Dermis microvascular lymphatic vessel endothelial cell (primary cell): ENCODE data around the gene E2F4. TPM values are rescaled to one million over a fixed set of nuclear protein-coding genes. Genes with fewer than 3 reads are reported as not detected.

ENCODE experiments used
- DNase-seq, 2 donors: peaks; one replicate each; pipeline versions ENCODE4 v3.0.0 to v3.0.0-alpha.2; 2010; ENCODE audit warnings: low read depth in 2 of 2
- total RNA-seq: library from RNA; depleted of rRNA; stranded (reverse); fragments of >200 nt; gene quantifications from 2 replicates; pipeline ENCODE4 v1.2.1, GENCODE V29; 2014

Gene E2F4
- total RNA-seq, 1 donor from 2014 or later = 58.8 TPM

DNA sequence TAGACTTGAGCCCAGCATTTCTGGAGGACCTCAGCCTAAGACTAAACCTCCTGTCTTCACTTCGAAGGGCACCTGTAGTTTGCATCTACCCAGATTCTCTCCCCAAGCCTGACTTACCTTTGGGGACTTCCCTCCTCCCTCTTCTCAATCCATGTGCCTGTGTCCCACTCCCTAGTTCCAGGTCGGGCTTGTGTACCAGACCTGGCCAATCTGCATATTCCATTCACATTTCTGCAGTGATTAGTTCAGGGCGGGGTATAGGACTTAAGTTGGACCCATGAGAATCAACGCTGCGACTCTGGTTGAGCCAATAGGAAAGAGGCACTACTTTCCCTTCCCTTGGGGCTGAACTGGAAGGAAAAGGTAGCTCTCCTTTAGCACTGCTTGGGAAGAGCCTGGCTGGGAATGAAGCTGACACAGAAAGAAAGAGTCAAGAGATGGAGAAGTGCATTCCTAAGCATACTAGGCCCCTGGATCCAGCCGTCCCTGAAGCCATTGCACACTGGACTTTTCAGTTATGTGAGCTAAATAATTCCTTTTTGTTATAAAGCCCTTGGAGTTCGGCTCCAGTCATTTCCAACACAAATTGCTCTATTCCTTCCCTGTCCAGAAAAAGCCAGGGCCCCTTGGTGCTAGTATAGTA lies 34.7 kb upstream of the E2F4 start:
- DNase-seq = no peak

DNA sequence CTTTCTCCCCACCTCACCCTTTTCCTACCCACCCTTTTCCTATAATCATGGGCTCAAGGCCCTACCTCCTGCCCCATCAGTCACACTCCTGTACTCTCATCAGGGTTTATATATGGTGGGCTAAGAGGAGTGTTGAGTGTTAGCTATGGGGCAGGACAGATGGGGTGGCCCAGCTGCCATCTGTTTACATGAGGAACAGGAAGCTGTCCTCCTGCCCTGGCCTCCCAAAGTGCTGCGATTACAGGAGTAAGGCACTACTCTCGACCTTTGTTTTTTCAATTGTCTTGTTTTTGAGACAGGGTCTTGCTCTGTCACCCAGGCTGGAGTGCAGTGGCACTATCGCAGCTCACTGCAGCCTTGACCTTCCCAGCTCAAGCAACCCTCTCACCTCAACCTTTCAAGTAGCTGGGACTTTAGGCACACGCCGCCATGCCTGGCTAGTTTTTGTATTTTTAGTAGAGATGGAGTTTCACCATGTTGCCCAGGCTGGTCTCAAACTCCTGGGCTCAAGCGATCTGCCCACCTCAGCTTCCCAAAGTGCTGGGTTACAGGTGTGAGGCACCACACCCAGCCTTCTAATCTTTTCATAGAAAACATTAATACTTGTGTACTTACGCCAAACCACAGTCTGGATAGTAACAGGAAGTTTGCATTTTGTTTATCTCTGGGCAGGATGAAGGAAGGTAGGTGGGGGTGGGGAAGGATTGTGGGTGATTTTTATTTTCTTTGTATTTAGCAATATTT lies 33.9 kb upstream of the E2F4 start:
- DNase-seq = no peak

DNA sequence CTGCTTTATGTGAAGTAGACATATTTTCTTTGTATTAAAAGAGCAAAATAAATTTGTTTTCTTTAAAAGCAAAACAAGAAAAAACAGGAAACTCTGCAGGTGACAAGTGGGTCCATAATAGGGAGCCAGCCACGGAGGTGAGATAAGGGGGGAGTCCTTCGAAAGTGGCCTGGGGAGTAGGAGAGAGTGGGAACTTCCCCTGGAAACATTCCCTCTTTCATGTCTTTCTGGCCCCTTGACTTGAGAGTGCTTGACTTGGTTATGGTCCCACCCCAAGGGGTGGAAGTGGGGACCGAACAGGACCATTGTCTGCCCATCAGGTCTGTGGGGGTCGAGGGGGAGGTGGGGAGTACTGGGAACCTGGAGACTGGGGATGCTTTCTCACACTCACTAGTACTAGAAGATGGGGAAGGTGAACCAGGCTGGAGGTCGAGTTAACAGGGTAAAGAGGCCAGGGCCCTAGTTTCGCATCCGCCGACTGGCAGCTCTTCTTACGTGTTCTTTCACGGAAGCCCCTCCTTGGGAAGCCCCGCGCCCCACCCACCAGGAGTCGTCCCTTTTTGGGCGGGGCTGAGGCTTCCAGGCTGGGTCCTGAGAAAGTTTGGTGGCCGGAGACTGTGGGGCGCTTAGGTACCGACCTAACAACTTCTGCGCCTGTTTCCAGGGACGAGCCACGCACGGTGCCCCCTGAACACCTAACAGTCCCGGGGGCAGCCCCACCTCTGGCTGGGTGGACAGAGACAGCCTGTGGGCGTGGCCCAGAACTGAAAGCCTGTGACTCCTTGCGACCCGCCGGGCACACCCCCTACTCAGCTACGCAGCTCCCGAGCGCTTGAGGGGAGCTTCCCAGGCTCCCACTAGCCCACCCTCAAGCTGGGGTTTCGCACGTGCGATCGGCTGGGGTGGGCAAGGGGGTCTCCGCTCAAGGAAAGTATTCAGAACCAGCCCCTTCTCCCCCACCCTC lies 33.0 kb upstream of the E2F4 start:
- peak in 1 of 2 donors; percentile 46 for DNase-seq

DNA sequence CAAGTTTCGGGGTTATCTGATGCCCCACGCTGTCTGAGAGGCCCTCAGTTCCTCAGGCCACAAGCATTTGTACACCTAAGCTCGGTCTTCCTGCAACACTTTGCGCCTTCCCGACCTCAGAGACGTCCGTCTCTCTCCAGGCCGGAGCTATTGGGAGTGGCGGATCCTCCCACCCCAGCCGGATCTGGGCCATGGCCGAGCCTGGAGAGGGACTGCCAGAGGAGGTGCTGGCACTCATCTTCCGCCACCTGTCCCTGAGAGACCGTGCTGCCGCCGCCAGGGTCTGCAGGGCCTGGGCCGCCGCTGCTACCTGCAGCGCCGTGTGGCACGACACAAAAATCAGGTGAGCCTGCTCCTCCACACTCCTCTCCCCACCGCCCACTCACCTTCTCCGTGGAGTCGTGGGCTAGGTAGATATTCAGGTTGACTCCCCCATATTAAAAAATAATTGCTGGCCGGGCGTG lies 30.3 kb upstream of the E2F4 start:
- no peak for DNase-seq

DNA sequence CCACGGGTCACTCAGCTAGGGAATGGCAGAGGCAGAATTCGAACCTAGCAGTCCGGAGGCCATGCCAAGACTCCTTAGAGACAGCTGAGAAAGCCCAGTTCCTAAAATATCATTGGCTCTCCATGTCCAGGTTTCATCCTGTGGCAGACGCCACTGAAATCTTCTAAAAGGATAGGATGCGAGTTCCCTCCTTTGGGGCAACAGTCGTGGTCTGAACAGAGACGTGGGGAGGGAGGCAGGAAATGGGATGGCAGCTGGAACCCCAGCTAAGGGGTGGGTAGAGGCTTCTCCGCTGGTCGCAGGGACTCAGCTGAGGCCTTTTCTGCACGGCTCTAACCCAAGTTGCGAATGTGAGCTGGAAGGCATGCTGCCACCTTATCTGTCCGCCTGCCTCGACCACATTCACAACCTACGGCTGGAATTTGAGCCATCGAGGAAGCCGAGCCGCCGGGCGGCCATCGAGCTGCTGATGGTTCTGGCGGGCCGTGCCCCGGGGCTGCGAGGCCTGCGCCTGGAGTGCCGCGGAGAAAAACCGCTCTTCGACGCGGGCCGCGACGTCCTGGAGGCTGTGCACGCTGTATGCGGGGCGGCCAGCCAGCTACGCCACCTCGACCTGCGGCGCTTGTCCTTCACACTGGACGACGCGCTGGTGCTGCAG lies 29.3 kb upstream of the E2F4 start:
- DNase-seq = no peak

DNA sequence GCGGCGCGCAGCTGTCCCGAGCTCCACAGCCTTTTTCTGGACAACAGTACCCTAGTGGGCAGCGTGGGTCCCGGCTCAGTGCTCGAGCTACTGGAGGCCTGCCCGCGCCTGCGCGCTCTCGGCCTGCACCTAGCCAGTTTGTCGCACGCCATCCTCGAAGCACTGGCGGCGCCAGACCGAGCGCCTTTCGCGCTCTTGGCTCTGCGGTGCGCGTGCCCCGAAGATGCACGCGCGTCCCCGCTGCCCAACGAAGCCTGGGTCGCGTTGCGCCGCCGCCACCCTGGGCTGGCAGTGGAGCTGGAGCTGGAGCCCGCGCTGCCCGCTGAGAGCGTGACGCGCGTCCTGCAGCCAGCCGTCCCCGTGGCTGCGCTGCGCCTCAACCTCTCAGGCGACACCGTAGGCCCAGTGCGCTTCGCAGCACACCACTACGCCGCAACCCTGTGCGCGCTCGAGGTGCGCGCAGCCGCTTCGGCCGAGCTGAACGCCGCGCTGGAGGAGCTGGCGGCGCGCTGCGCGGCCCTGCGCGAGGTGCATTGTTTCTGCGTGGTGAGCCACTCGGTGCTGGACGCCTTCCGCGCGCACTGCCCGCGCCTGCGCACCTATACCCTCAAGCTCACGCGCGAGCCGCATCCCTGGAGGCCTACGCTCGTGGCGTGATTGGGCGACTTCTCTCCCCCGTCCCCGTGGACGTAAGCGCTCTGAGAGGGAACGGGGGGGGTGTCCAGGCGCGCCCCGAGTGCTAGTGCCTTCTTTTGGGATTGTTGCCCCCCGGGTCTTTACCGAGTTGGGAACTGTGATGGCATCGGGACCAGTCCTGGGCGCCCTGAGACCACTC lies 28.6 kb upstream of the E2F4 start:
- peak; percentile 38 to 72 for DNase-seq

DNA sequence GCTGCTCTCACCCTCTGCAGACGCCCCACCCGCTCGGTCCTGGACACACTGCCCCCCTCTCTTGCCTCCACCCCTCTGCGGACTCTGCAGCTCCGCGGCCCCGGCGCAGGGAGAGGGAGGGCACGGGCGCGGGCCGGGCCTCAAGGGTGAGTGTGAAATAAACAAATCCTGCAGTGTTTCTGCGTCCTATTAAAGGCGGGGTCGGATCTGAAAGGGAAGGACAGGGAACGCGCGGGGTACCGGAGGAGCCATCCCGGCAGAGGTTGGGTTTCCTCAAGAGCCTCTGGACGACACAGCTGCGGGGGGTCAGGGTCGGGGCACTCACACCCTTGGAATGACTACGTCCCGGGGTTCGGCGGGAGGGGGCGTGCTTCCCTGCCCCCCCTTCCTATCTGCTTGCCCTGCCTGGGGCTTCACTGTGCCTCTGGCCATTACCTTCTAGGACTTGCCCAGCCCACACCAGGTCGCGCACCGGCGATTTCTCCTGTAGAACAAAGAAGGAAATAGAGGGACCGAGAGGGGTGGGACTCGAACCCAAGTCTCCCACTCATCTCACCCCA lies 27.9 kb upstream of the E2F4 start:
- no peak for DNase-seq

DNA sequence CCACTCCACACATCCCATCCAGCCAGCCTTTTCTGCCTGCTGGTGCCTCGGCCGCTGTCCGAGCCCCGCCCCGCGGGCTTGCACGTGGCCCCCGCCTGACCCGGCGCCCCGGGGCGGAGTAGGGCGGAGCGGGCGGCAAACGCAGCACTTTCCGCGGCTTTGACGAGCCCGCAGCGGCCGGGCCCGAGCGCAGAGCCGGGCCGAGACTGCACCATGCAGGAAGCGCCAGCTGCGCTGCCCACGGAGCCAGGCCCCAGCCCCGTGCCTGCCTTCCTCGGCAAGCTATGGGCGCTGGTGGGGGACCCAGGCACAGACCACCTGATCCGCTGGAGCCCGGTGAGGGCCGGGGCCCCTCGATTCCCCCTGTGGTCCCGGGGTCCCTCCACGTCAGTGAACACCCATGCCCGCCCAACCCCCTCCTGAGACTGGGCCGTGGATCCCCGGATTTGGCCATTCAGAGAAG lies 27.3 kb upstream of the E2F4 start, which contains the start of gene HSF4:
TSS of gene HSF4 (plus strand) at position 147 of the 463 bp plus-strand sequence. CDS start at position 214, 67 bp downstream.
- DNase-seq = no peak

DNA sequence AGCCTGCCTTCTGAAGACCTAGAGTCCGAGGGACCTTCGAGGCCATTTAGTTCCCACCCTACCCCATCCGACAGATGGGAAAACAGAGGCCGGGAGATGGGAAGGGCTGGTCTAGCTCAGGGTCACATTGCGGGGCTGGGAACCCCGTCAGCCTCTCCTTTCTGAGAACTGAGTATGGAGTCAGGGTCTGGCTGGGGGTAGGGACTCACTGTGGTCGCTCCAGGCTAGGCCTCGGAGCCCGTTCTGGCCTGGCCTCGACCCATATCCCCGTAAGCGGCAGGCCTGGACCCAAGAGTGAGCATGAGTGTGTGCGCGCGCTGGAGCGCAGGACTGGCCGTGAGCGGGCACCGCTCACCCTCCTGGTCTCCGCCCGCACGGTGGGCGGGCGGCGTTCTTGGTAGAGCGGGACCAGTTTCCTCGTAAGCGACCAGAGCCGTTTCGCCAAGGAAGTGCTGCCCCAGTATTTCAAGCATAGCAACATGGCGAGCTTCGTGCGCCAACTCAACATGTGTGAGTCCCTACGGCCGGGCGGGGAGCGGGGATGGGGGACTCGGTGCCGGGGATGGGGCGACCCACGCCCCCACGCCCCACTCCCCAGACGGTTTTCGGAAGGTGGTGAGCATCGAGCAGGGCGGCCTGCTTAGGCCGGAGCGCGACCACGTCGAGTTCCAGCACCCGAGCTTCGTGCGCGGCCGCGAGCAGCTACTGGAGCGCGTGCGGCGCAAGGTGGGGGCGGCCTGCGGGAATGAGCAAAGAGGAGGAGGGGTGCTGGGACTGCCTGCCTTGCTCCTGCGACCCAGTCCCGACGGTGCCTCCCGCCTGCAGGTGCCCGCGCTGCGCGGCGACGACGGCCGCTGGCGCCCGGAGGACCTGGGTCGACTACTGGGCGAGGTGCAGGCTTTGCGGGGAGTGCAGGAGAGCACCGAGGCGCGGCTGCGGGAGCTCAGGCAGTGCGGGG lies 26.6 kb upstream of the E2F4 start:
- DNase-seq = no peak

DNA sequence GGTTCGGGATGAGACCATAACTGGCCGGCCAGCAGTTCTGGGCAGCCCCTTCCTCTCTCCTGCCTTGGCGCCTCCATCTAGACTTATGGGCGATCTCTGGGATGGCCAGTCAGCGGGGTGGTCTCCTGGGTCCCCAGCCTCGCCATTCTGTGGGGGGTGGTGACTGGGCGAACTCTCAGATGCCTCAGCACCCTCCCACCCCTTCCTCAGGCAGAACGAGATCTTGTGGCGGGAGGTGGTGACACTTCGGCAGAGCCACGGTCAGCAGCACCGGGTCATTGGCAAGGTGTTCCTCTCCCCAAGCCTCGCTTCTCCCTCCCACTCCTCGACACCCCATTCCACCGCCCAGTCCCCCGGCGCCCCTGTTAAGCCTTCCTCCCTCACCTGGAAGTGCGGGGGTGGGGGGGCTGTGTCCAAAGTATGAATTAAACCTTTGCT lies 25.8 kb upstream of the E2F4 start:
- no peak for DNase-seq

DNA sequence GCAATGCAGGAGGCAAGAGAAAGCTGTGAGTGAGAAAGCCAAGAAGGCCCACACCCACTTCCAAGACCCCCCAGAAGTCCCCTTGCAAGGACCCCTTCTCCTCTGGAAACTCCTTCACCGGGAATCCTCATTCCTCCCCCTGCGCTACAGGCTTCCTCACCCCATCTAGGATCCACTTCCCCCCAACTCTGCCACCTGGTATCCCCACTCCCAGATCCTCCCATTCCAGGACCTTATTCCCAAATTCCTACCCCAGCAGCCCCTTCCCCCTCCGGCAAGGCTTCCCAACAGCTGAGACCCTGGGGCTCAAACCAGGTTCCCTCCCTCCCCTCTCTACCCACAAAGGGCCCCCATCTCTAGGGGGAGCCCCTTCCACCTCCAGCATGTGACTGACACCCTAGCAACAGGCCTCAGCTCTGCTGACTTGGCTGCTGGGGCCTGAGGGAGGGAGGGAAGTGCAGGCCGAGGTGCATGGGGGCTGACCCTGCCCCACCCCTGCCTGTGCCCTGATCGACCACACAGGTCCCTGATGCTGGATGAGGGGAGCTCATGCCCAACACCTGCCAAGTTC lies 25.3 kb upstream of the E2F4 start:
- no peak for DNase-seq

DNA sequence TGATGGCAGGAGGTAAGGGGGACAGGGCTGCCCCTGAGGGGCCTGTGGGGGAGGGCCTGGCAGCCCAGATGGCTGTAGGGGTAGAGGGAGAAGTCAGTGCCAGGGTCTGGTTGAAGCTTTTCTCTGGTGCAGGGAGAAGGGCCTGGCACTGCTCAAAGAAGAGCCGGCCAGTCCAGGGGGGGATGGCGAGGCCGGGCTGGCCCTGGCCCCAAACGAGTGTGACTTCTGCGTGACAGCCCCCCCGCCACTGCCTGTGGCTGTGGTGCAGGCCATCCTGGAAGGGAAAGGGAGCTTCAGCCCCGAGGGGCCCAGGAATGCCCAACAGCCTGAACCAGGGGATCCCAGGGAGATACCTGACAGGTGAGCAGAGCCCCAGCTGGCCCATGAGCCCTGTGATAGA lies 24.4 kb upstream of the E2F4 start:
- DNase-seq = no peak

DNA sequence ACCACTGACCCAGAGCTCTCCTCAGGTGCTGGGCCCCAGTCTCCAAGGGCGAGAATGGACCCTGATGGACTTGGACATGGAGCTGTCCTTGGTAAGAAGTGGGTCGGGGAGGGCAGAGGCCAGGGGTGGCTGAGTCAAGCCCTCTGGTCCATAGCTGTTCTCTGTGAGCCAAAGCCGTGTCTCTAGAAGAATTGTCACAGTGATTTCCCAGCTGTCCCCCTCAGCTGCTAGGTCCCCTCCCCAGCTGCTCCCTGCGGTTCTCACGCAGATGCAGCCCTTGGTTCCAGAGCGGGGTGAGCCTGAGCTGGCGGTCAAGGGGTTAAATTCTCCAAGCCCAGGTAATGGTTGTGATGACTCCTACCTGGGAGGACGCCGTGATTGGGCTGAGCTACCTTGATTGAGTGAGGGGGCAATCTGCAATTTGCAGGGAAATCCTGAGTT lies 22.9 kb upstream of the E2F4 start:
- no peak for DNase-seq

DNA sequence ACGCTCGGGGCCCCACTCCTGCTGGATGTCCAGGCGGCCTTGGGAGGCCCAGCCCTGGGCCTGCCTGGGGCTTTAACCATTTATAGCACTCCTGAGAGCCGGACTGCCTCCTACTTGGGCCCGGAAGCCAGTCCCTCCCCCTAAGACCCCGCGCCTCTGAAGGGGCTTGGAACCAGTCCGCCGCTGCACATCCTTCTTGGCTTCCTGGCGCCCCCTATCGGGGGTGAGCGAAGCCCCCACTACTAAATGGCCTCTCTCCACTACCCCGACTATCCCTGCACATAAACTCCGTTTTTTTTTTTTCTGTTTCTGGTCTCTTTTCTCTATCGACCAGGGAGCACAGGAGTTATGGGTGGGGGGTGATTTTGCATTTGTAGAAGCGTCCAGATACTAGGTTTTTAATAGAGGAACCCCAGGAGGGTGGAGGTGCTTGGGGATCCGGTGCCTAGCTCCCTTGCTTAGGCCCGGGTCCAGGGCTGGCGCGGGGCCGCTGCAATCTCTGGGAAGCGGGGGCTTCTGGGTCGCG lies 22.2 kb upstream of the E2F4 start:
- peak in 1 of 2 donors; percentile 40 for DNase-seq

DNA sequence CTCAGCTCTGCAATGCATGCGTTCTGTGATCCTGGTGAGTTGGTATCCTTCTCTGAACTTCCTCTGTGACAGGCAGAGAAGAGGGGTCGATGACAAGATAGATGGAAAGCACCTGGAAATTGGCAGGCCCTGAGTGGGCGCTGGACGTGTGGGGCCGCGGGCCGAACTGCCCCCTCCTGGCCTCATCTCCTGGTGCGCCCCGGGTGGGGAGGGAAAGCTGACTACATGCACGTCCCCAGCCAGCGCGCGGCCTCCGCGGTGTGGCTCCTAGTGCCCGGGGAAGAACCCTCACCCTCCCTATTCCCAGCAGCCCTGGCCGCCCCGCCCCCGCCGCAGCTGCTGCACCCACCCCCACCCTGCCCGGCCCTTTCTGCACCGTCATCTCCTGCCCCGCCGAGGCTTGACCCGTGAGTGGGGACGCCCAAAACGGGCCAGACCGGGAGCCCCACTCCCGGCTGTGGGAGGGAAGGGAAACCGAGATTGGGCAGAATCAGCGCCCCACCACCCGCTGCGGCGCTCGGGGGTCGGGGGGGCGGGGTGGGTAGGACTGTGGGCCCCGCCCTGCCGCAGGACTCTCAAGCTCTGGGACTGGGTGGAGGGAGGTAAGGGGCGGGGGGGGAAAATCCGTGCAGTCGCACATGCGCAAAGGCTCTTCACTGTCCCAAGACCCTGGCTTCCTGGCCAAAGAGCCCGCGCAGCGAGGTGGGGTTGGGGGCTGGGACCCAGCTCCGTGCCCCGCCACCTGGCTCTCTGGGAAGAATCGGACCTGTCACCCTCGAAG lies 21.6 kb upstream of the E2F4 start, which contains the start of gene NOL3:
TSS of gene NOL3 (plus strand) at position 371 of the 781 bp plus-strand sequence.
- DNase-seq = peak; percentile 68 to 85

DNA sequence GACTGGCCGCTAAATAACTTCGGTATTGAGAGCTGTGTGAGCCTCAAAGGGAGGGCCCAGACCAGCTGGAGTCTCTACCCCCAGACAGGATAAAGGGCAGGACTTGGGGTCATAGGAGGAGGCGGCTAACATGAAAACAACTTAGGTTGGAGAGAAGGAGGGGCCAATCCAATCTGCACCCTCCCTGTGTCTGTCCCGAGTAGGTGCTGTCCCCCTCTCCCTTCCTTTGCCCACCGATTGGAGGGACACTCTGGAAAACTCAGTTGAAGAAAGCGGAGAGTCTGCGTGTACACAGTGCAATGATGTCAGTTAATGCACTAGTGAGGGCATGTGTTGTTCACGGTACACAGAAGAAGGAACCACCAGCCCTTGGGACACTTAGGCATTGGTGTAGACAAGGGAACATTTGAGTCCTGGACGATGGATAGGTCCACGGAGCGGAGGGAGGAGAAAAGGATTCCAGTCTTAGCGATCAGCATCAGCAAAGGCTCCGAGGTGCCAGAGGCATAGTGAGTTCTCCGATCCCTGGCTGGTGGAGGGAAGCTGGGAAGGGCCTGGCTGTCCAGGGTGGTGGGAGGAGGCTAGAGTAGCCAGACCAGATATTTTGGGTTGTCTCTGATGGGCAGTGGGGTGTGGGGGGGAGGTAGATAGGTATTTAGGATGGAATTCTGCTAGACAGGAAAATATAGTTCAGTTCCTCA lies 20.9 kb upstream of the E2F4 start:
- no peak for DNase-seq

DNA sequence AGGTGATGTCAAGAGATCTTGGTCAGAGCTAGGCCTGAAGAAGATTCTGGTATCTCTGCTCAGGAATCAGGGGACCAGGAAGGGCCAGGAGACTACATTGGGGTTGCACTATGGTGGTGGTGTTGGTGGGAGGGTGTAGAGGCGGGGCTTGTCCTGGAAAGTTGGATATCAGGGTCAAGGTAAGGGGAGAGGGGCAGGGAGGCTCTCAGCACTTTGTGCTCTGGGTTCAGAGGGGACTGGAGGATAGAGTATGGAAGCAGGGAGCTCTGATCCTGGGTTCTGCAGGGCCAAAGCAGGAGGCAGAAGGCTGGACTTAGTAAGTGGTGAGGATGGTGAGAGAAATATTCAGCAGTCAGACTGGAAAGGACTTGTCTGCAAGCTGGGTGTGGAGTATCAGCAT lies 18.6 kb upstream of the E2F4 start:
- DNase-seq = no peak
